ENCODE data around the gene ITM2B. TPM values are rescaled to one million over a fixed set of nuclear protein-coding genes. Genes with fewer than 3 reads are reported as not detected.
"Not testable (repeated sequence)": the region's sequence is repeated elsewhere in the genome, so short reads cannot be mapped to it uniquely, and the experiment has no call there.

The ITM2B gene
- total RNA-seq, 1 donor from 2014 or later, result 244 TPM

DNA sequence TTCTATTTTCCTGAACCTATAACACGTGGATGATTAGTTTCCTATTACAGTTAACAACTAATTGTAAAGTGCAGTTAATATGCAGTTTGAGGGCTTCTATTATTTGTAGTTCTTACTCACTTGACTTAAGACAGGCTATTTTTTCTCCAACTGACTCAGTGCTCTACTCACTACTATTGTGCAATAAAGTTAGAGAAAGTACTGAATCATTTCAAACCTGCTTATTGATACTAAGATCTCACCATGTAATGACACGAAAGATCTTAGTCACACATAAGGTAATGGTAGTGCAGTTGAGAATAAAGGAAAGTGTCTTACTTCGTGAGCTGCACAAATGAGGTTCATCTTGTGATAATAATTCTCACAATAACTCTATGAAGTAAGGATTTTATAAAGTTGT lies 22.8 kb upstream of the ITM2B start:
- H3K27me3 Mint-ChIP-seq (ENCODE audit: low read depth), result peaks cover 4% of the 10 kb centered on the region
- H3K4me3 Mint-ChIP-seq, result no peak overlapping the region
- H3K27ac Mint-ChIP-seq, result no peak overlapping the region
- DNase-seq (ENCODE audit: low spot score in 2 of 2, unreplicated experiment in 2 of 2), result no peak
- H3K9me3 Mint-ChIP-seq, result peaks cover 12% of the 10 kb centered on the region
- H3K4me1 Mint-ChIP-seq, result no peaks in the 10 kb centered on the region
- TF ChIP-seq, protein P1, sequence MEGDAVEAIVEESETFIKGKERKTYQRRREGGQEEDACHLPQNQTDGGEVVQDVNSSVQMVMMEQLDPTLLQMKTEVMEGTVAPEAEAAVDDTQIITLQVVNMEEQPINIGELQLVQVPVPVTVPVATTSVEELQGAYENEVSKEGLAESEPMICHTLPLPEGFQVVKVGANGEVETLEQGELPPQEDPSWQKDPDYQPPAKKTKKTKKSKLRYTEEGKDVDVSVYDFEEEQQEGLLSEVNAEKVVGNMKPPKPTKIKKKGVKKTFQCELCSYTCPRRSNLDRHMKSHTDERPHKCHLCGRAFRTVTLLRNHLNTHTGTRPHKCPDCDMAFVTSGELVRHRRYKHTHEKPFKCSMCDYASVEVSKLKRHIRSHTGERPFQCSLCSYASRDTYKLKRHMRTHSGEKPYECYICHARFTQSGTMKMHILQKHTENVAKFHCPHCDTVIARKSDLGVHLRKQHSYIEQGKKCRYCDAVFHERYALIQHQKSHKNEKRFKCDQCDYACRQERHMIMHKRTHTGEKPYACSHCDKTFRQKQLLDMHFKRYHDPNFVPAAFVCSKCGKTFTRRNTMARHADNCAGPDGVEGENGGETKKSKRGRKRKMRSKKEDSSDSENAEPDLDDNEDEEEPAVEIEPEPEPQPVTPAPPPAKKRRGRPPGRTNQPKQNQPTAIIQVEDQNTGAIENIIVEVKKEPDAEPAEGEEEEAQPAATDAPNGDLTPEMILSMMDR (IDR thresholded peaks at IDR 0.05; ENCODE audit: unreplicated experiment), result no peak
- H3K36me3 Mint-ChIP-seq, result no peaks in the 10 kb centered on the region

DNA sequence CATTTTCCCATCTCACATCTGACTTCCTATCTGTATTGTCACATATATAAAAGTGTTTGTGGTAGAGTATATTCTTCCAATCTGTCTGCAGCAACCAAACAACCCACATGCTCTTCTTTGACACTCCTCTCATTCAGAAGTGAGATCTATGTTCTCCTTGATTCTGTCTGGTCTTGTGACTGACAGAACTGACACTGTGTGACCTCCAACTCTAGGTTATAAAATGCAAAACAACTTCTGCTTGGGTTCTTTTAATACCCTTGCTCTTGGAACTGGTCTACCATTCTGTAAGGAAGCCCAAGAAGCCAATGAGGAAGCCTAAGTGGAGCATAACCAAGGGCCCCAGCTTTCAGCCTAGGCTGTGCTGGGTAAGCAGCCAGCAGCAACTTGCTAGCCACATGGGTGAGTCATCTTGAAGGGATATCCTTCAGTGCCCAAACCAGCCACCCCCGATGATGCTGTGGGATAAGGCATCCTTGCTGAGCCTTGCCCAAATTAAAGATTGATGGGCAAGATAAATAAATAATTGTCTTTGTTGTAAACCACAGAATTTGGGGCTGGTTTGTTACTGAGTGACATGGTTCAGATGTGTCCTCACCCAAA lies 18.4 kb upstream of the ITM2B start:
- peaks cover 4% of the 10 kb centered on the region for H3K27me3 Mint-ChIP-seq (ENCODE audit: low read depth)

DNA sequence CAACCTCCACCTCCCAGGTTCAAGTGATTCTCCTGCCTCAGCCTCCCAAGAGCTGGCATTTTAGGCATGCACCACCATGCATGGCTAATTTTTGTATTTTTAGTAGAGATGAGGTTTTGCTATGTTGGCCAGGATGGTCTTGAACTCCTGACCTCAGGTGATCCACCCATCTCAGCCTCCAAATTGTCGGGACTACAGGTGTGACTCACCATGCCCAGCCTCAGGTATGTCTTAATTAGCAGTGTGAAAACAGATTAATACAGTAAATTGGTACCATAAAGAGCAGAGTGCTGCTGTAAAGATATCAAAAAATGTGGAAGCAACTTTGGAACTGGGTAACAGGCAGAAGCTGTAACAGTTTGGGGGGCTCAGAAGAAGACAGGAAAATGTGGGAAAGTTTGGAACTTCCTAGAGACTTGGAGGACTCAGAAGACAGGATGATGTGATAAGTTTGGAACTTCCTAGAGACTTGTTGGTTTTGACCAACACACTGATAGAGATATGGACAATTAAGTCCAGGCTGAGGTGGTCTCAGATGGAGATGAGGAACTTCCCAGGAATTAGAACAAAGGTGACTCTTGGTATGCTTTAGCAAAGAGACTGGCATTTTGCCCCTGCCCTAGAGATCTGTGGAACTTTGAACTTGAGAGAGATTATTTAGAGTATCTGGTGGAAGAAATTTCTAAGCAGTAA lies 17.3 kb upstream of the ITM2B start:
- H3K27ac Mint-ChIP-seq; DNase-seq (ENCODE audit: low spot score in 2 of 2, unreplicated experiment in 2 of 2); H3K9me3 Mint-ChIP-seq; H3K36me3 Mint-ChIP-seq; H3K27me3 Mint-ChIP-seq (ENCODE audit: low read depth); H3K4me1 Mint-ChIP-seq; H3K4me3 Mint-ChIP-seq: not testable (repeated sequence)

More for the DNA sequence above, 18.4 kb upstream of the ITM2B start:
- no peak for DNase-seq (ENCODE audit: low spot score in 2 of 2, unreplicated experiment in 2 of 2)
- Mint-ChIP-seq H3K9me3 (peaks cover 5% of the 10 kb centered on the region), H3K36me3 (no peaks in the 10 kb centered on the region), H3K4me3 (no peak overlapping the region), H3K27ac (no peak overlapping the region), H3K4me1 (no peaks in the 10 kb centered on the region)
- TF ChIP-seq, protein P1 (IDR thresholded peaks at IDR 0.05; ENCODE audit: unreplicated experiment), result no peak

DNA sequence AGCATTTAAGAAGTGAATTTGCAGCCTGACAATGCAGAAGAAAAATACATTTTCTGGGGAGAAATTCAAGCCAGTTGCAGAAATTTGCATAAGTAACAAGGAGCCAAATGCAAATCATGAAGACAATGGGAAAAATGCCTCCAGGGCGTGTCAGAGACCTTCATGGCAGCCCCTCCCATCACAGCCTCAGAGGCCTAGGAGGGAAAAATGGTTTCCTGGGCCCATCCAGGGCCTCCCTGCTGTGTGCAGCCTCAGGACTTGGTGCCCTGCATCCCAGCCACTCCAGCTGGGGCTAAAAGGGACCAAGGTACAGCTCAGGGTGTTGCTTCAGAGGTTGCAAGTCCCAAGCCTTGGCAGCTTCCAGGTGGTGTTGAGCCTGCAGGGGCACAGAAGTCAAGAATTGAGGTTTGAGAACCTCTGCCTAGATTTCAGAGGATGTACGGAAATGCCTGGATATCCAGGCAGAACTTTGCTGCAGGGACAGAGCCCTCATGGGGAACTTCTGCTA lies 16.7 kb upstream of the ITM2B start:
- Mint-ChIP-seq H3K36me3 (no peaks in the 10 kb centered on the region), H3K27ac (no peak overlapping the region), H3K4me1 (peaks cover 10% of the 10 kb centered on the region), H3K27me3 (ENCODE audit: low read depth) (peaks cover 4% of the 10 kb centered on the region), H3K9me3 (peaks cover 5% of the 10 kb centered on the region), H3K4me3 (no peak overlapping the region)
- no peak for DNase-seq (ENCODE audit: low spot score in 2 of 2, unreplicated experiment in 2 of 2)
- TF ChIP-seq, protein P1 (IDR thresholded peaks at IDR 0.05; ENCODE audit: unreplicated experiment), result no peak

DNA sequence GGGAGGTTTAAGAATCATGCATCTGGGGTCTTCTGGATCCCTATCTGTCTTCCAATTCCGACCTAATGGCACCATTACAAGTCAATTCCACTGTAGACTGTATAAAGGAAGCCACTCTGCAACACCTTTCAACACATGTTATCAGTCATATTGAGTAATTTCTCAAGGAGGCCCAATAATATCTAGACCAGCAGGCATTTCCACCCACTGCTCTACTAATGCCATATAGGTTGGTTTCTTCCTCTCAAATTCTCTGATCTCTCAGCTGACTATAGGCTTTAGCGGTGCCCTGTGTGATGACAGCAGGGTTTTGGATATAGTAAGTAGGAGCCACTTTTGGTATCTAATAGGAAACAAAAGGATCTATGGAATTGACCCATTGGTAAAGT lies 12.4 kb upstream of the ITM2B start:
- Mint-ChIP-seq H3K4me3 (no peak overlapping the region), H3K36me3 (no peaks in the 10 kb centered on the region), H3K4me1 (peaks cover 30% of the 10 kb centered on the region), H3K27ac (no peak overlapping the region), H3K9me3 (peaks cover 5% of the 10 kb centered on the region), H3K27me3 (ENCODE audit: low read depth) (no peaks in the 10 kb centered on the region)
- DNase-seq (ENCODE audit: low spot score in 2 of 2, unreplicated experiment in 2 of 2), result no peak
- TF ChIP-seq, protein P1 (IDR thresholded peaks at IDR 0.05; ENCODE audit: unreplicated experiment), result no peak

DNA sequence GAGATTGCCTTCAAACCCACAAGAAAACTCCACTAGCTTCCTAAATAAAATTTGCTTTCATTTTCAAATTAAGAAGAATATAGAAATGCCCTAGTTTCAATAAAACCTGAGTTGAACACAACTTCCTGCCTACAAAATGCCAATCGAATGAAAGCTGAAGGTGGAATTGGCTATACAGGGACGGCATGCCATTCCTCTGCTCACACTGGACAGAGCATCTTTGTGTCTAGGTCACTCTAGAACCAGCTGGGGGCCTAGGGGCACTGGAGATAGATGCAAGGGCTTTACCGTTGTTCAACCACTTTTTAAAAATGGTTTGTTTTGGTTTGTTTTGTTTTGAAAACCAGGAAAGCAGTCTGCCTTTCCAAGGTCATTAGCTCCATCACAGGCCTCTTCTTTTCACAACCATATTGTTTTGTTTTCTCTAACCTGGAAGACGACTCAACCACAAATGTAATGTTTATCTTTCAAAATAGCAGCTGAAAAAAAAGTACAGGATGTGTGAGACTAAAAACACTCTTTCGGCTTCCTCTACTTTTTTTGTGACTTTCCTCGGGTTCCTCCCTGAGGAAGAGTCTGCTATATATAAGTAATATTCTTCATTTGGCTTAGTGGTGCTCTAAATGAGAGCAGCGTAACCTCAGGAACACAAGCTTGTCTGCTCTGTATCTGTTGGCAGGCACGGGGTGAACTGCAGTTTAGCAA lies 11.9 kb upstream of the ITM2B start:
- H3K27ac Mint-ChIP-seq, result peak overlapping the region; percentile 65
- H3K36me3 Mint-ChIP-seq, result no peaks in the 10 kb centered on the region
- H3K4me1 Mint-ChIP-seq, result peaks cover 30% of the 10 kb centered on the region
- H3K27me3 Mint-ChIP-seq (ENCODE audit: low read depth), result no peaks in the 10 kb centered on the region
- no peaks in the 10 kb centered on the region for H3K9me3 Mint-ChIP-seq
- no peak overlapping the region for H3K4me3 Mint-ChIP-seq
- no peak for DNase-seq (ENCODE audit: low spot score in 2 of 2, unreplicated experiment in 2 of 2)
- TF ChIP-seq, protein P1 (IDR thresholded peaks at IDR 0.05; ENCODE audit: unreplicated experiment), result no peak
